Cardiac muscle cell (in vitro differentiated cells and primary cell): Measurements from ENCODE around the gene PDZD2. TPM values are rescaled to one million over a fixed set of nuclear protein-coding genes. Genes with fewer than 3 reads are reported as not detected.

Experiments
- DNase-seq, 2 donors: peaks; one replicate each; pipeline versions ENCODE4 v3.0.0 to v3.0.0-alpha.2; 2010 to 2017; ENCODE audit warnings: low read depth in 1 of 2, low spot score in 1 of 2
- H3K27ac ChIP-seq: fragments of 200-600 bp; sonication (generic); 2 replicates; pipeline ENCODE4 v1.5.1; 2016
- H3K27me3 ChIP-seq: fragments of 200-600 bp; sonication (generic); 2 replicates; pipeline ENCODE4 v1.6.0; 2016; ENCODE audit warnings: control low read depth
- H3K36me3 ChIP-seq: fragments of 200-600 bp; sonication (generic); 2 replicates; pipeline ENCODE4 v1.5.1; 2016; ENCODE audit warnings: control low read depth
- H3K4me1 ChIP-seq: fragments of 200-600 bp; sonication (generic); 2 replicates; pipeline ENCODE4 v1.8.1; 2017; ENCODE audit warnings: low read depth, mild to moderate bottlenecking, mixed run types
- H3K4me3 ChIP-seq: fragments of 200-600 bp; sonication (generic); 2 replicates; pipeline ENCODE4 v1.5.1; 2016; ENCODE audit warnings: mild to moderate bottlenecking
- H3K9me3 ChIP-seq: fragments of 200-600 bp; sonication (generic); 2 replicates; pipeline ENCODE4 v1.5.1; 2017; ENCODE audit warnings: low read depth, mild to moderate bottlenecking, control low read depth
- polyA plus RNA-seq: library from polyadenylated mRNA; unstranded; fragments of >200 nt; fragmentation: Nextera tagmentation; extraction: Ambion mirVana; gene quantifications from 2 replicates; pipeline ENCODE4 v1.2.1, GENCODE V29; 2016
- total RNA-seq: library from RNA; depleted of rRNA; stranded (reverse); fragments of >200 nt; gene quantifications from 2 replicates; pipeline ENCODE4 v1.2.3, GENCODE V29; 2016
- TF ChIP-seq, protein P1 (sequence below): IDR thresholded peaks from 2 replicates; pipeline ENCODE4 v1.5.1; 2012; ENCODE audit warnings: low read depth, mild to moderate bottlenecking, low read length

The PDZD2 gene
- total and polyA plus RNA-seq, 2 experiments from 2014 or later, result 3.0 to 3.5 TPM

DNA sequence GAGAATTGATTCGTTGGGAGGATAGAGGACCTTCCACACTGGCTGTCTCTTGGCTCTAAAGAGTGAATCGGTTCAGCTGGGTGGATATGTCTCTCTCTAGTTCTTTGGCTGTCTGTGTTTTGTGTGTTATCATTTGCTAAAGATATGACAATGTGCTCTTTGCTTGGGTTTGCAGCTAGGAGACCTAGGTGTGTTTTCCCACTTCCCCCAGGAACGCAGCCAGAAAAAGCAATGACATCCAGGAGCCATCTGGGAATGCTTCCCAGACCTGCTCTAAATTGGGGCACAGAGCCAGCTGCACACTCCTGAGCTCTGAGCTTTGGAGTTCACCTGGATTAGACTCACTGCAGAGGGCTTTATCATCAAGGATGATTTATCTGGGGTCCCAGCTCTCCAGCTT lies 12.8 kb upstream of the PDZD2 start:
- Histone ChIP-seq H3K9me3 (no peaks in the 10 kb centered on the region), H3K36me3 (no peaks in the 10 kb centered on the region), H3K27ac (no peak overlapping the region), H3K27me3 (no peaks in the 10 kb centered on the region), H3K4me1 (no peaks in the 10 kb centered on the region), H3K4me3 (no peak overlapping the region)
- no peak for DNase-seq
- TF ChIP-seq, protein P1, sequence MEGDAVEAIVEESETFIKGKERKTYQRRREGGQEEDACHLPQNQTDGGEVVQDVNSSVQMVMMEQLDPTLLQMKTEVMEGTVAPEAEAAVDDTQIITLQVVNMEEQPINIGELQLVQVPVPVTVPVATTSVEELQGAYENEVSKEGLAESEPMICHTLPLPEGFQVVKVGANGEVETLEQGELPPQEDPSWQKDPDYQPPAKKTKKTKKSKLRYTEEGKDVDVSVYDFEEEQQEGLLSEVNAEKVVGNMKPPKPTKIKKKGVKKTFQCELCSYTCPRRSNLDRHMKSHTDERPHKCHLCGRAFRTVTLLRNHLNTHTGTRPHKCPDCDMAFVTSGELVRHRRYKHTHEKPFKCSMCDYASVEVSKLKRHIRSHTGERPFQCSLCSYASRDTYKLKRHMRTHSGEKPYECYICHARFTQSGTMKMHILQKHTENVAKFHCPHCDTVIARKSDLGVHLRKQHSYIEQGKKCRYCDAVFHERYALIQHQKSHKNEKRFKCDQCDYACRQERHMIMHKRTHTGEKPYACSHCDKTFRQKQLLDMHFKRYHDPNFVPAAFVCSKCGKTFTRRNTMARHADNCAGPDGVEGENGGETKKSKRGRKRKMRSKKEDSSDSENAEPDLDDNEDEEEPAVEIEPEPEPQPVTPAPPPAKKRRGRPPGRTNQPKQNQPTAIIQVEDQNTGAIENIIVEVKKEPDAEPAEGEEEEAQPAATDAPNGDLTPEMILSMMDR, result no peak

- Histone ChIP-seq H3K9me3 (no peaks in the 10 kb centered on the region), H3K36me3 (no peaks in the 10 kb centered on the region), H3K4me1 (no peaks in the 10 kb centered on the region), H3K27ac (no peak overlapping the region), H3K27me3 (no peaks in the 10 kb centered on the region), H3K4me3 (no peak overlapping the region)
- TF ChIP-seq, protein P1, result no peak
- DNase-seq, result no peak
These were observed 12.2 kb upstream of the PDZD2 start for GRCh38 chr5:31626604-31627234.

DNA sequence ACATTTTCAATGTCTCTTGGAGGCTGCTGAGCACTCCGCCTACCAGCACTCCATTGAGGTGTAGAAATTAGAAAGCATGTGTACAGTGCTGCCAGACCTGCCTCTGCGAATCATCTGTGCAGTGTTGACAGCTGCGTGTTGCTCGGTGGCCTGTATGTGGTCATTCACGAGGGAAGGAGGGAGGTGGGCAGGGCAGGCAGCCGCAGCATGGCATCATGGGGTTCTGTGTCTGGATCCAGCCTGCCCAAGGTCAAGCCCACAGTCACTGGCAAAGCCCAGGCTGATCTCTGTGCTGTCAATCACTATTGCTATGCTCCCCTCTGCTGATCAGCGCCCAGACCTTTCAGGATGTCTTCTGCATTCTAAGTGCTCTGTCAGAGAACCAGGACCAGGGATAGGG lies 8.0 kb upstream of the PDZD2 start:
- no peaks in the 10 kb centered on the region for H3K27me3 ChIP-seq
- peaks cover 7% of the 10 kb centered on the region for H3K4me1 ChIP-seq
- no peaks in the 10 kb centered on the region for H3K36me3 ChIP-seq
- H3K27ac ChIP-seq, result no peak overlapping the region
- H3K4me3 ChIP-seq, result no peak overlapping the region
- TF ChIP-seq, protein P1, result no peak
- no peaks in the 10 kb centered on the region for H3K9me3 ChIP-seq
- DNase-seq, result peak; percentile 50 to 75

DNA sequence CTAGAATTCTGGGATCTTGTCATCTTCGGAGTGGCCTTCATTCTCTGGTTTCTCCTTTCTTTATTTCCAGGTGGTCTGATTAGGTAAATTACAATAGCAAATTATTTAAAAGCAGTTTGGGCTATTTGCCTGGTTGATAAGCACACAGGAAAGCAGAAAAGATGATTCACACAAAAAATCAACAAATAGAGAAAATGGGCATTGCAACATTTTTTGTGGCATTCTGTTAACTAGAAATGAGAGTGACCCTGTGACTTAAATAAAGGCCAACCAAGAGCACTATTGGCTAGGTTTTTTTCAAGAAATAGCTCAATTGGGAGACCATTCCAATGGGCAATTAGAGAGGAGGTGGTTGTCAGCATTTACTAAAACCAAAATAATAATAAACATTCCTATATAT lies 6.5 kb upstream of the PDZD2 start:
- Histone ChIP-seq H3K36me3 (no peaks in the 10 kb centered on the region), H3K4me3 (no peak overlapping the region), H3K27ac (no peak overlapping the region), H3K9me3 (no peaks in the 10 kb centered on the region), H3K4me1 (peaks cover 23% of the 10 kb centered on the region), H3K27me3 (no peaks in the 10 kb centered on the region)
- peak in 1 of 2 donors; percentile 15 for DNase-seq
- TF ChIP-seq, protein P1, result no peak

DNA sequence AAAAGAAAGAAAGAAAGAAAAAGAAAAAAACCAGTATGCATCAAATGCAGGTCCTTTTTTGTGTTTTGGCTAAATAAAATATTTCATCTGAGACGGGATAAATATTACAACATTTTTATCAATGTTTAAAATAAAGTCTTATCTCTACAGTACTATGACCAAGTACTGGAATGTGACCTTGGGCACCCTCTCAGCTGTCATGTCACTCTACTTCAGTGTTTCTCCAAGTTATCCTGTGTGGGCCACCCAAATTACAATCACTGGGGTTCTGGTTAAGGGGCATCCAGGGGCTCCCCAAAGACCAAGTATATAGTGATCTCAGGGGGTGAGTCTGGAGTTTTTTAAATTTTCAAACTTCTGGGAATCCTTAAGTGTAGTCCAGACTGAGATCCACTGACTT lies 3.5 kb upstream of the PDZD2 start:
- TF ChIP-seq, protein P1, result no peak
- peak in 1 of 2 donors; percentile 6 for DNase-seq
- no peak overlapping the region for H3K27ac ChIP-seq
- H3K36me3 ChIP-seq, result no peaks in the 10 kb centered on the region
- peaks cover 32% of the 10 kb centered on the region for H3K4me1 ChIP-seq
- H3K27me3 ChIP-seq, result peaks cover 12% of the 10 kb centered on the region
- no peak overlapping the region for H3K4me3 ChIP-seq
- no peaks in the 10 kb centered on the region for H3K9me3 ChIP-seq
